OCI-LY1 (cell line): Measurements from ENCODE around the gene GALNT1.

Experiments used
- CTCF ChIP-seq: fragments of 200-600 bp; sonication (generic), shearing (Covaris generic); IDR thresholded peaks from 2 replicates; pipeline ENCODE4 v1.5.1; 2017; ENCODE audit warnings: mild to moderate bottlenecking, antibody characterized with exemption, low read length, moderate library complexity, mixed read lengths
- EZH2 ChIP-seq: fragments of 200-600 bp; sonication (generic), shearing (Covaris generic); IDR thresholded peaks from 2 replicates; pipeline ENCODE4 v1.8.0; 2017; ENCODE audit warnings: borderline replicate concordance, mixed run types, mild to moderate bottlenecking, antibody characterized with exemption, low read length, moderate library complexity, mixed read lengths

- TF ChIP-seq CTCF (no peak), EZH2 (no peak)
Observed at GRCh38 chr18:35693829-35694228, 112.3 kb downstream of the GALNT1 start.
